ENCODE data around the gene SYT9. TPM values are rescaled to one million over a fixed set of nuclear protein-coding genes. Genes with fewer than 3 reads are reported as not detected.

SYT9 gene
- total RNA-seq, 3 donors from 2014 or later (not counting 1 experiment from before 2014, with no cell fraction given): not detected

- TF ChIP-seq CTCF (IDR thresholded peaks at IDR 0.05): no peak
- Histone ChIP-seq H3K4me3 (ENCODE audit: low read length) (no peak overlapping the region), H3K9me3 (ENCODE audit: control insufficient read depth, insufficient read depth, low read length) (no peaks in the 10 kb centered on the region), H3K4me1 (ENCODE audit: control insufficient read depth, insufficient read depth, low read length) (no peaks in the 10 kb centered on the region), H3K36me3 (ENCODE audit: control insufficient read depth, insufficient read depth, low read length) (no peaks in the 10 kb centered on the region), H3K27me3 (ENCODE audit: control insufficient read depth, insufficient read depth, low read length) (no peaks in the 10 kb centered on the region), H3K27ac (ENCODE audit: low read length) (no peak overlapping the region)
- DNase-seq: no peak
- no peak overlapping the region for H3K27ac Mint-ChIP-seq
- H3K36me3 Mint-ChIP-seq: no peaks in the 10 kb centered on the region
- H3K4me3 Mint-ChIP-seq: no peak overlapping the region
- 95% methylated on average over 6 of the region's 6 CpGs for WGBS (ENCODE audit: insufficient coverage)
- ATAC-seq: no peak
- no peaks in the 10 kb centered on the region for H3K9me3 Mint-ChIP-seq
- intact Hi-C loops (cut with micrococcal nuclease): no loop called here
- H3K27me3 Mint-ChIP-seq (ENCODE audit: low read depth in 2 of 2): no peaks in the 10 kb centered on the region
- no peaks in the 10 kb centered on the region for H3K4me1 Mint-ChIP-seq
Measured at GRCh38 chr11:7486781-7487140, 235.1 kb downstream of the SYT9 start.

GRCh38 chr11:7487360-7487759 is 235.7 kb downstream of the SYT9 start:
- no peaks in the 10 kb centered on the region for H3K36me3 Mint-ChIP-seq
- H3K27ac ChIP-seq (ENCODE audit: low read length): no peak overlapping the region

GRCh38 chr11:7488681-7489080 is 237.0 kb downstream of the SYT9 start:
- intact Hi-C loops (cut with micrococcal nuclease): no loop called here

More at GRCh38 chr11:7487360-7487759, 235.7 kb downstream of the SYT9 start:
- Mint-ChIP-seq H3K9me3 (no peaks in the 10 kb centered on the region), H3K4me1 (no peaks in the 10 kb centered on the region), H3K27ac (no peak overlapping the region), H3K4me3 (no peak overlapping the region), H3K27me3 (ENCODE audit: low read depth in 2 of 2) (no peaks in the 10 kb centered on the region)
- Histone ChIP-seq H3K4me3 (ENCODE audit: low read length) (no peak overlapping the region), H3K4me1 (ENCODE audit: control insufficient read depth, insufficient read depth, low read length) (no peaks in the 10 kb centered on the region), H3K9me3 (ENCODE audit: control insufficient read depth, insufficient read depth, low read length) (no peaks in the 10 kb centered on the region), H3K27me3 (ENCODE audit: control insufficient read depth, insufficient read depth, low read length) (no peaks in the 10 kb centered on the region), H3K36me3 (ENCODE audit: control insufficient read depth, insufficient read depth, low read length) (no peaks in the 10 kb centered on the region)
- ATAC-seq (no peak), DNase-seq (no peak)
- intact Hi-C loops (cut with micrococcal nuclease): no loop called here
- no CpG with 5 or more reads among the region's 2 CpGs for WGBS (ENCODE audit: insufficient coverage)
- no peak for TF ChIP-seq CTCF (IDR thresholded peaks at IDR 0.05)

More at GRCh38 chr11:7488681-7489080, 237.0 kb downstream of the SYT9 start:
- Histone ChIP-seq H3K4me1 (ENCODE audit: control insufficient read depth, insufficient read depth, low read length) (no peaks in the 10 kb centered on the region), H3K27ac (ENCODE audit: low read length) (no peak overlapping the region), H3K36me3 (ENCODE audit: control insufficient read depth, insufficient read depth, low read length) (no peaks in the 10 kb centered on the region), H3K27me3 (ENCODE audit: control insufficient read depth, insufficient read depth, low read length) (no peaks in the 10 kb centered on the region), H3K9me3 (ENCODE audit: control insufficient read depth, insufficient read depth, low read length) (no peaks in the 10 kb centered on the region), H3K4me3 (ENCODE audit: low read length) (no peak overlapping the region)
- Mint-ChIP-seq H3K4me3 (no peak overlapping the region), H3K27me3 (ENCODE audit: low read depth in 2 of 2) (no peaks in the 10 kb centered on the region), H3K4me1 (no peaks in the 10 kb centered on the region), H3K27ac (no peak overlapping the region), H3K9me3 (no peaks in the 10 kb centered on the region), H3K36me3 (no peaks in the 10 kb centered on the region)
- ATAC-seq: no peak
- no peak for TF ChIP-seq CTCF (IDR thresholded peaks at IDR 0.05)
- no CpG with 5 or more reads among the region's 1 CpG for WGBS (ENCODE audit: insufficient coverage)
- DNase-seq: no peak
